H9 (cell line): ENCODE measurements around the gene ROR1. TPM values are rescaled to one million over a fixed set of nuclear protein-coding genes. Genes with fewer than 3 reads are reported as not detected.
A peak's percentile ranks its signal among the peaks of the same experiment; 100 is the strongest.

Experiments used
- DNase-seq: peaks from one replicate; pipeline ENCODE4 v3.0.0-alpha.2; 2017
- H2AFZ ChIP-seq: one replicate; pipeline ENCODE4 v1.6.1; 2013; ENCODE audit warnings: mild to moderate bottlenecking, low read length, control low read depth, moderate library complexity
- H2AK5ac ChIP-seq: 2 replicates; pipeline ENCODE4 v1.6.1; 2013; ENCODE audit warnings: low read length, control low read depth, mixed read lengths; ENCODE audit not compliant: insufficient read length
- H2BK120ac ChIP-seq: one replicate; pipeline ENCODE4 v1.6.1; 2013; ENCODE audit warnings: low read depth, mild to moderate bottlenecking, low read length, control low read depth, inconsistent platforms; ENCODE audit not compliant: poor library complexity, severe bottlenecking
- H2BK12ac ChIP-seq: 2 replicates; pipeline ENCODE4 v1.6.1; 2013; ENCODE audit warnings: low read length, control low read depth, mixed read lengths, low read depth; ENCODE audit not compliant: insufficient read length
- H2BK15ac ChIP-seq: 2 replicates; pipeline ENCODE4 v1.6.1; 2013; ENCODE audit warnings: low read depth, low read length, control low read depth
- H2BK20ac ChIP-seq: one replicate; pipeline ENCODE4 v1.6.1; 2013; ENCODE audit warnings: low read depth, mild to moderate bottlenecking, low read length, control low read depth, inconsistent platforms; ENCODE audit not compliant: poor library complexity, severe bottlenecking
- H2BK5ac ChIP-seq: 2 replicates; pipeline ENCODE4 v1.6.1; 2013; ENCODE audit warnings: low read length, control low read depth, mixed read lengths; ENCODE audit not compliant: insufficient read length
- H3K14ac ChIP-seq: 2 replicates; pipeline ENCODE4 v1.6.1; 2013; ENCODE audit warnings: low read length, control low read depth; ENCODE audit not compliant: insufficient read depth
- H3K18ac ChIP-seq: 2 replicates; pipeline ENCODE4 v1.6.1; 2013; ENCODE audit warnings: low read depth, mild to moderate bottlenecking, mixed read lengths, low read length, control low read depth; ENCODE audit not compliant: insufficient read length
- H3K23ac ChIP-seq: 2 replicates; pipeline ENCODE4 v1.6.1; 2013; ENCODE audit warnings: low read length, control low read depth, mixed read lengths, low read depth; ENCODE audit not compliant: insufficient read length
- H3K23me2 ChIP-seq: 2 replicates; pipeline ENCODE4 v1.6.1; 2013; ENCODE audit warnings: low read depth, mild to moderate bottlenecking, mixed read lengths, low read length, control low read depth; ENCODE audit not compliant: insufficient read length, poor library complexity, severe bottlenecking
- H3K27ac ChIP-seq: 2 replicates; pipeline ENCODE4 v1.5.1; 2013; ENCODE audit warnings: low read length, control low read depth, mixed read lengths, low read depth; ENCODE audit not compliant: insufficient read length
- H3K27me3 ChIP-seq: 2 replicates; pipeline ENCODE4 v1.6.1; 2013; ENCODE audit warnings: low read length, control low read depth, inconsistent platforms; ENCODE audit not compliant: insufficient read depth
- H3K4ac ChIP-seq: 2 replicates; pipeline ENCODE4 v1.6.1; 2013; ENCODE audit warnings: low read depth, mild to moderate bottlenecking, control low read depth, inconsistent platforms, low read length, moderate library complexity
- H3K4me1 ChIP-seq: 2 replicates; pipeline ENCODE4 v1.6.1; 2013; ENCODE audit warnings: low read length, control low read depth, inconsistent platforms; ENCODE audit not compliant: insufficient read depth
- H3K4me2 ChIP-seq: 2 replicates; pipeline ENCODE4 v1.6.1; 2013; ENCODE audit warnings: low read length, control low read depth, mixed read lengths; ENCODE audit not compliant: insufficient read length, insufficient read depth
- H3K56ac ChIP-seq: 2 replicates; pipeline ENCODE4 v1.6.1; 2013; ENCODE audit warnings: low read depth, mild to moderate bottlenecking, mixed read lengths, low read length, control low read depth; ENCODE audit not compliant: insufficient read length
- H3K79me1 ChIP-seq: 2 replicates; pipeline ENCODE4 v1.6.1; 2013; ENCODE audit warnings: low read depth, mild to moderate bottlenecking, moderate library complexity, low read length, control low read depth, inconsistent platforms; ENCODE audit not compliant: insufficient read depth, poor library complexity, severe bottlenecking
- H3K79me2 ChIP-seq: 2 replicates; pipeline ENCODE4 v1.6.1; 2013; ENCODE audit warnings: low read length, control low read depth, inconsistent platforms; ENCODE audit not compliant: insufficient read depth
- H3K9ac ChIP-seq: 2 replicates; pipeline ENCODE4 v1.6.1; 2013; ENCODE audit warnings: low read length, control low read depth, mixed read lengths; ENCODE audit not compliant: insufficient read length; ENCODE audit errors: extremely low read depth
- H3K9me3 ChIP-seq: one replicate; pipeline ENCODE4 v1.6.1; 2013; ENCODE audit warnings: low read depth, low read length, inconsistent platforms; ENCODE audit not compliant: control insufficient read depth
- H3T11ph ChIP-seq: one replicate; pipeline ENCODE4 v1.6.1; 2013; ENCODE audit warnings: mild to moderate bottlenecking, low read length, control low read depth, inconsistent platforms
- H4K20me1 ChIP-seq: one replicate; pipeline ENCODE4 v1.6.1; 2013; ENCODE audit not compliant: control insufficient read depth, insufficient read length, insufficient read depth
- H4K5ac ChIP-seq: 2 replicates; pipeline ENCODE4 v1.6.1; 2013; ENCODE audit warnings: low read depth, mild to moderate bottlenecking, mixed read lengths, low read length, control low read depth; ENCODE audit not compliant: insufficient read length
- H4K8ac ChIP-seq: replicated peaks from 2 replicates; pipeline ENCODE4 v1.6.1; 2013; ENCODE audit warnings: low read length, control low read depth, mixed read lengths, low read depth; ENCODE audit not compliant: insufficient read length
- H4K91ac ChIP-seq: 2 replicates; pipeline ENCODE4 v1.6.1; 2013; ENCODE audit warnings: low read depth, mild to moderate bottlenecking, moderate library complexity, mixed read lengths, low read length, control low read depth; ENCODE audit not compliant: insufficient read length
- H3K27ac Mint-ChIP-seq, 3 experiments: 2 replicates in 2 of 3; 3 replicates in 1 of 3; pipeline ENCODE4 v1.8.0; 2020 to 2021; ENCODE audit warnings: mixed read lengths in 3 of 3, mild to moderate bottlenecking in 1 of 3, moderate library complexity in 1 of 3
- H3K27me3 Mint-ChIP-seq: 2 replicates; pipeline ENCODE4 v1.8.0; 2021; ENCODE audit warnings: low read depth, mild to moderate bottlenecking, moderate library complexity, mixed read lengths
- H3K36me3 Mint-ChIP-seq, 3 experiments: 2 replicates in 2 of 3; 3 replicates in 1 of 3; pipeline ENCODE4 v1.8.0; 2020 to 2021; ENCODE audit warnings: low read depth in 3 of 3, mixed read lengths in 3 of 3; ENCODE audit not compliant: insufficient read depth in 1 of 3
- H3K4me1 Mint-ChIP-seq, 2 experiments: 2 replicates each; pipeline ENCODE4 v1.8.0; 2020; ENCODE audit warnings: mixed read lengths in 2 of 2
- H3K4me3 Mint-ChIP-seq, 2 experiments: 2 replicates in 1 of 2; 3 replicates in 1 of 2; pipeline ENCODE4 v1.8.0; 2020 to 2021; ENCODE audit warnings: mild to moderate bottlenecking in 2 of 2, mixed read lengths in 2 of 2, moderate library complexity in 1 of 2
- H3K9me3 Mint-ChIP-seq, 2 experiments: 2 replicates in 1 of 2; 3 replicates in 1 of 2; pipeline ENCODE4 v1.8.0; 2020; ENCODE audit warnings: mild to moderate bottlenecking in 2 of 2, mixed read lengths in 2 of 2, moderate library complexity in 1 of 2
- WGBS: extraction: QIAGEN DNeasy Blood & Tissue Kit; methylation state at CpG from one replicate; pipeline ENCODE4 v1.1.7; 2013; ENCODE audit warnings: missing lambda C conversion rate, low lambda C conversion rate, mixed read lengths; ENCODE audit not compliant: insufficient read length; ENCODE audit errors: extremely low coverage; 5-methylcytosine and 5-hydroxymethylcytosine counted together
- total RNA-seq: library from RNA; stranded (reverse); gene quantifications from 2 replicates; pipeline ENCODE4 v1.2.1, GENCODE V29; 2021
- TF ChIP-seq, protein P1 (sequence below): fragments of 200-600 bp; sonication (generic); conservative IDR thresholded peaks from 3 replicates; pipeline ENCODE4 v1.8.0; 2021; ENCODE audit warnings: antibody characterized with exemption, mild to moderate bottlenecking

Gene ROR1
- total RNA-seq, 1 experiment from 2014 or later = 75.9 TPM

DNA sequence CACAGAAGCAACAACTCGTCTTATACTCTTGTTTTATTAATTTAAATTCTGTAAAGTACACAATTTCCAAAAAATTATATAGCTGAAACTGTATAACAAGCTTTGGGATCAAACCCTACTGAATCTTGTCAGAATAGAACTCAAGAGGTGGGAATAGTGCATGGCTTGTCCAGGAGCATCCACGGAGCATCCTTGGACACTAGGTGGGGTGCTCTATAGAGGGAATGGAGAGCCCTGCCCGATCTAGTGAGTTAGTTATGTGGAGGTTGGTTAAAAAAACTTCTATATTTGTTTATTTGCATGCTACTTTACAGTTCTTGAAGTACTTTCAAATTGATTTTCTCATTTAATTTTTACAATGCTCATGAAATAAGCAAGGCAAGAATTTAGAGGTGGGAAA is 28.3 kb downstream of the ROR1 start:
- Histone ChIP-seq H3K9ac (no peak overlapping the region), H3K4me1 (peaks cover 11% of the 10 kb centered on the region), H4K8ac (no peak overlapping the region), H2BK120ac (no peak overlapping the region), H3K18ac (no peak overlapping the region), H3K9me3 (no peaks in the 10 kb centered on the region), H3K79me1 (peaks cover 8% of the 10 kb centered on the region), H4K20me1 (no peaks in the 10 kb centered on the region), H3K4ac (no peak overlapping the region), H3T11ph (no peak overlapping the region), H2BK12ac (no peak overlapping the region), H2BK20ac (no peak overlapping the region), H3K23me2 (no peaks in the 10 kb centered on the region), H2BK15ac (no peak overlapping the region), H3K79me2 (peaks cover 52% of the 10 kb centered on the region; the same call in 1 of the 2 replicates), H3K23ac (no peak overlapping the region), H3K14ac (no peak overlapping the region), H4K5ac (no peak overlapping the region), H3K27me3 (no peaks in the 10 kb centered on the region), H2BK5ac (no peak overlapping the region), H2AFZ (no peak overlapping the region), H4K91ac (no peak overlapping the region), H3K27ac (no peak overlapping the region), H3K56ac (no peak overlapping the region), H3K4me2 (no peak overlapping the region), H2AK5ac (no peak overlapping the region)
- no CpG with 5 or more reads among the region's 3 CpGs for WGBS
- TF ChIP-seq, protein P1, sequence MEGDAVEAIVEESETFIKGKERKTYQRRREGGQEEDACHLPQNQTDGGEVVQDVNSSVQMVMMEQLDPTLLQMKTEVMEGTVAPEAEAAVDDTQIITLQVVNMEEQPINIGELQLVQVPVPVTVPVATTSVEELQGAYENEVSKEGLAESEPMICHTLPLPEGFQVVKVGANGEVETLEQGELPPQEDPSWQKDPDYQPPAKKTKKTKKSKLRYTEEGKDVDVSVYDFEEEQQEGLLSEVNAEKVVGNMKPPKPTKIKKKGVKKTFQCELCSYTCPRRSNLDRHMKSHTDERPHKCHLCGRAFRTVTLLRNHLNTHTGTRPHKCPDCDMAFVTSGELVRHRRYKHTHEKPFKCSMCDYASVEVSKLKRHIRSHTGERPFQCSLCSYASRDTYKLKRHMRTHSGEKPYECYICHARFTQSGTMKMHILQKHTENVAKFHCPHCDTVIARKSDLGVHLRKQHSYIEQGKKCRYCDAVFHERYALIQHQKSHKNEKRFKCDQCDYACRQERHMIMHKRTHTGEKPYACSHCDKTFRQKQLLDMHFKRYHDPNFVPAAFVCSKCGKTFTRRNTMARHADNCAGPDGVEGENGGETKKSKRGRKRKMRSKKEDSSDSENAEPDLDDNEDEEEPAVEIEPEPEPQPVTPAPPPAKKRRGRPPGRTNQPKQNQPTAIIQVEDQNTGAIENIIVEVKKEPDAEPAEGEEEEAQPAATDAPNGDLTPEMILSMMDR = peak; percentile 49
- Mint-ChIP-seq H3K36me3 (peaks cover under 1 to 9% (median 4%) of the 10 kb centered on the region in 3 experiments; a peak in 5 of 7 replicates), H3K4me3 (no peak overlapping the region), H3K9me3 (no peaks in the 10 kb centered on the region; a peak in 1 of 5 replicates), H3K4me1 (peaks cover 68 to 87% of the 10 kb centered on the region in 2 experiments), H3K27me3 (no peaks in the 10 kb centered on the region), H3K27ac (peak overlapping the region in 2 of 3 experiments; percentile 24 to 60; a peak in 2 of 7 replicates)
- no peak for DNase-seq
